Neural cell (in vitro differentiated cells): ENCODE data around the gene LDB2. TPM values are rescaled to one million over a fixed set of nuclear protein-coding genes. Genes with fewer than 3 reads are reported as not detected.

Experiments used
- H2AFZ ChIP-seq: fragments of 200-600, 300-800 bp; sonication (generic), shearing (Covaris generic); 2 replicates; pipeline ENCODE4 v1.6.0; 2014; ENCODE audit warnings: low read depth, mild to moderate bottlenecking, antibody characterized with exemption, low read length, moderate library complexity
- H3F3A ChIP-seq: fragments of 200-600 bp; shearing (Covaris generic); 2 replicates; pipeline ENCODE4 v1.6.1; 2016; ENCODE audit warnings: mild to moderate bottlenecking, moderate library complexity, mixed read lengths, antibody characterized with exemption, low read length; ENCODE audit not compliant: insufficient read depth, poor library complexity, severe bottlenecking
- H3K27ac ChIP-seq: fragments of 200-600, 300-800 bp; sonication (generic), shearing (Covaris generic); 2 replicates; pipeline ENCODE4 v1.5.1; 2014; ENCODE audit warnings: mild to moderate bottlenecking, low read length, moderate library complexity
- H3K27me3 ChIP-seq: fragments of 300-800, 200-600 bp; sonication (generic), shearing (Covaris generic); 2 replicates; pipeline ENCODE4 v1.6.0; 2014; ENCODE audit warnings: mild to moderate bottlenecking, low read depth, low read length, moderate library complexity; ENCODE audit not compliant: insufficient read depth
- H3K36me3 ChIP-seq: fragments of 300-800, 200-600 bp; sonication (generic), shearing (Covaris generic); 2 replicates; pipeline ENCODE4 v1.5.1; 2014; ENCODE audit warnings: mild to moderate bottlenecking, antibody characterized with exemption, low read length, moderate library complexity; ENCODE audit not compliant: insufficient read depth
- H3K4me2 ChIP-seq: fragments of 300-800, 200-600 bp; sonication (generic), shearing (Covaris generic); 2 replicates; pipeline ENCODE4 v1.6.0; 2014; ENCODE audit warnings: mild to moderate bottlenecking, low read length
- H3K4me3 ChIP-seq: fragments of 300-800, 200-600 bp; sonication (generic), shearing (Covaris generic); 2 replicates; pipeline ENCODE4 v1.5.1; 2014; ENCODE audit warnings: mild to moderate bottlenecking, low read length, moderate library complexity
- H3K79me2 ChIP-seq: fragments of 200-600 bp; shearing (Covaris generic); replicated peaks from 2 replicates; pipeline ENCODE4 v1.6.0; 2014; ENCODE audit warnings: mild to moderate bottlenecking, low read length, moderate library complexity; ENCODE audit not compliant: insufficient read depth
- H3K9ac ChIP-seq: fragments of 300-800, 200-600 bp; sonication (generic), shearing (Covaris generic); 2 replicates; pipeline ENCODE4 v1.6.1; 2016; ENCODE audit warnings: mild to moderate bottlenecking, low read length, mixed read lengths
- H3K9me2 ChIP-seq: fragments of 200-600 bp; shearing (Covaris generic); 2 replicates; pipeline ENCODE4 v1.6.1; 2016; ENCODE audit warnings: mild to moderate bottlenecking, low read length, mixed read lengths; ENCODE audit not compliant: insufficient read depth
- H3K9me3 ChIP-seq: fragments of 200-600, 300-800 bp; sonication (generic), shearing (Covaris generic); 2 replicates; pipeline ENCODE4 v1.6.1; 2016; ENCODE audit warnings: mild to moderate bottlenecking, mixed run types, low read length, moderate library complexity, mixed read lengths
- H4K20me1 ChIP-seq: fragments of 200-600 bp; shearing (Covaris generic); 2 replicates; pipeline ENCODE4 v1.6.1; 2016; ENCODE audit warnings: mild to moderate bottlenecking, mixed run types; ENCODE audit not compliant: insufficient read depth
- EP300 ChIP-seq: fragments of 450-650 bp; conservative IDR thresholded peaks from 2 replicates; pipeline ENCODE4 v1.6.1; 2014; ENCODE audit warnings: antibody characterized with exemption, mild to moderate bottlenecking, moderate library complexity; ENCODE audit not compliant: poor library complexity, severe bottlenecking
- EZH2 ChIP-seq: fragments of 200-600, 300-800 bp; shearing (Covaris generic), sonication (generic); IDR thresholded peaks from 2 replicates; pipeline ENCODE4 v1.6.1; 2014; ENCODE audit warnings: antibody characterized with exemption, low read length, borderline replicate concordance, mild to moderate bottlenecking; ENCODE audit not compliant: insufficient read depth, poor library complexity, severe bottlenecking
- MXI1 ChIP-seq: fragments of 450-650 bp; conservative IDR thresholded peaks from 2 replicates; pipeline ENCODE4 v1.6.1; 2014; ENCODE audit warnings: antibody characterized with exemption, mild to moderate bottlenecking; ENCODE audit not compliant: poor library complexity, severe bottlenecking
- POLR2AphosphoS5 ChIP-seq: IDR thresholded peaks from 2 replicates; pipeline ENCODE4 v1.6.1; 2012
- RAD21 ChIP-seq: fragments of 450-650 bp; conservative IDR thresholded peaks from 2 replicates; pipeline ENCODE4 v1.6.1; 2014; ENCODE audit warnings: antibody characterized with exemption, mild to moderate bottlenecking, moderate library complexity
- SMC3 ChIP-seq: fragments of 450-650 bp; conservative IDR thresholded peaks from 2 replicates; pipeline ENCODE4 v1.6.1; 2014; ENCODE audit warnings: antibody characterized with exemption, mild to moderate bottlenecking, moderate library complexity; ENCODE audit not compliant: poor library complexity
- TAF1 ChIP-seq: IDR thresholded peaks from 2 replicates; pipeline ENCODE4 v1.6.1; 2012; ENCODE audit warnings: low read depth
- polyA plus RNA-seq: library from polyadenylated mRNA; depleted of rRNA; stranded (reverse); fragments of >200 nt; gene quantifications from 2 replicates; pipeline ENCODE4 v1.2.3, GENCODE V29; 2014
- TF ChIP-seq, protein P1 (sequence below): fragments of 450-650 bp; IDR thresholded peaks from 2 replicates; pipeline ENCODE4 v1.5.1; 2014; ENCODE audit warnings: antibody characterized with exemption, mild to moderate bottlenecking, moderate library complexity; ENCODE audit not compliant: poor library complexity, severe bottlenecking
- TF ChIP-seq, protein P2 (sequence below): IDR thresholded peaks from 2 replicates; pipeline ENCODE4 v1.6.1; 2012; ENCODE audit warnings: borderline replicate concordance

LDB2 gene
- polyA plus RNA-seq, 1 donor from 2014 or later = 58.9 TPM

DNA sequence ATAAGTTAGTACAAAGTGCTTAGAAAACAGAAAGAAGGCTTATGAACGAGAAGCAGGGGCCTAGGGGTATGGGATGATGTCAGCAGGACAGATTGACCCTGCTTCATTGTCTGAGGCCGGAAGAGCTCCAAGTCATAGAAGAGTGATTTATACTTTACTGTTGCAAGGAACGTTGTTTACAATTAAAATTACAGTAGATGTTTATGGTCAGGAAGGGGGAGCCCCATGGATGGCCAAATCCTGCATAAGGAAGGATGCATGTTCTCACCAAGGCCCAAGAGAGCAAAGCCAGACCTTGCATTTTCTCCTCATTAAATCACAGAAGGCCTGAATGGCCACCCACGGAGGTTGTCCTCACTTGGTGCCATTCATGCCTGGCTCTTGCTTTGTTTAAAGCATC lies 115.3 kb downstream of the LDB2 start:
- H3K79me2 ChIP-seq = no peaks in the 10 kb centered on the region
- H3K27ac ChIP-seq = no peak overlapping the region
- H3K9ac ChIP-seq = no peak overlapping the region
- no peaks in the 10 kb centered on the region for H4K20me1 ChIP-seq
- H3K27me3 ChIP-seq = no peaks in the 10 kb centered on the region
- H3K4me2 ChIP-seq = no peak overlapping the region
- H3K9me3 ChIP-seq = no peaks in the 10 kb centered on the region
- H2AFZ ChIP-seq = no peak overlapping the region
- TF ChIP-seq POLR2AphosphoS5 (no peak), EP300 (no peak)
- no peak overlapping the region for H3K4me3 ChIP-seq
- no peaks in the 10 kb centered on the region for H3K9me2 ChIP-seq
- H3F3A ChIP-seq = no peaks in the 10 kb centered on the region
- H3K36me3 ChIP-seq = no peaks in the 10 kb centered on the region

DNA sequence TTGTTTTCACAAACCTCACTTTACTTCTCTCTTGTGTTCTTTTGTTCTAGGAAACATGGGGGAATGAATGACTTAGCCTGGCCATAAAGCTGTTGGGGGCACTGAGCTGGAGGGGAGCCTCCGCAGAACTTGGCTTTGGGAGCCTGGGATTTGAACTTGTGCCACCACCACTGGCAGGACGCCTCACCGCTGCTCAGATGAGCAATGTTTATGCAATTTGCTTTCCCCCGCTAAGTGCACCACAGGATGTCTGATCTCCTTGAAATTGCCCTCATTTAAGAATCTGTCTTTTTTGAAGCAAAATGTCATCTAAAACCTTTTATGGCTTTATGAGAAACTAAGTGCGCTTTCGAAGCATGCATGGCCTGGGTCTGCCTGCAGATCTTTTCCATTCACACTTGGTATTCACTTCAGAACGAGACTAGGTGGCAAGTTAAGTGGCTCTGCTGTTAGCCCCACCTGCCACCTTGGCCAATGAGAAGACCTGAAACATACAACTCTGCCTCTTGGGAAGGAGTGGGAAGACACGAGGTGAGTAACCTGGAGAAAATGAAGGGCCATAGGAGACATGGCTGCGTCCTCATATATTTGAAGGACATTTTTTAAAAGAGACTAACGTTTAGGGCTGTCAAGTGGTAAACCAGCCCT lies 119.3 kb downstream of the LDB2 start:
- Histone ChIP-seq H3K79me2 (no peaks in the 10 kb centered on the region), H3K4me3 (no peak overlapping the region), H3K27ac (peak overlapping the region; percentile 54), H3K27me3 (no peaks in the 10 kb centered on the region), H3K4me2 (no peak overlapping the region), H3K9ac (peak overlapping the region; percentile 5), H3F3A (no peaks in the 10 kb centered on the region), H4K20me1 (no peaks in the 10 kb centered on the region), H3K9me2 (no peaks in the 10 kb centered on the region), H3K36me3 (no peaks in the 10 kb centered on the region), H3K9me3 (no peaks in the 10 kb centered on the region), H2AFZ (no peak overlapping the region)
- TF ChIP-seq EZH2 = no peak
- TF ChIP-seq POLR2AphosphoS5 = peak; percentile 87
- TF ChIP-seq MXI1 = no peak
- TF ChIP-seq, protein P1, sequence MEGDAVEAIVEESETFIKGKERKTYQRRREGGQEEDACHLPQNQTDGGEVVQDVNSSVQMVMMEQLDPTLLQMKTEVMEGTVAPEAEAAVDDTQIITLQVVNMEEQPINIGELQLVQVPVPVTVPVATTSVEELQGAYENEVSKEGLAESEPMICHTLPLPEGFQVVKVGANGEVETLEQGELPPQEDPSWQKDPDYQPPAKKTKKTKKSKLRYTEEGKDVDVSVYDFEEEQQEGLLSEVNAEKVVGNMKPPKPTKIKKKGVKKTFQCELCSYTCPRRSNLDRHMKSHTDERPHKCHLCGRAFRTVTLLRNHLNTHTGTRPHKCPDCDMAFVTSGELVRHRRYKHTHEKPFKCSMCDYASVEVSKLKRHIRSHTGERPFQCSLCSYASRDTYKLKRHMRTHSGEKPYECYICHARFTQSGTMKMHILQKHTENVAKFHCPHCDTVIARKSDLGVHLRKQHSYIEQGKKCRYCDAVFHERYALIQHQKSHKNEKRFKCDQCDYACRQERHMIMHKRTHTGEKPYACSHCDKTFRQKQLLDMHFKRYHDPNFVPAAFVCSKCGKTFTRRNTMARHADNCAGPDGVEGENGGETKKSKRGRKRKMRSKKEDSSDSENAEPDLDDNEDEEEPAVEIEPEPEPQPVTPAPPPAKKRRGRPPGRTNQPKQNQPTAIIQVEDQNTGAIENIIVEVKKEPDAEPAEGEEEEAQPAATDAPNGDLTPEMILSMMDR = no peak
- peak; percentile 18 for TF ChIP-seq RAD21
- TF ChIP-seq EP300 = peak; percentile 83
- TF ChIP-seq, protein P2, sequence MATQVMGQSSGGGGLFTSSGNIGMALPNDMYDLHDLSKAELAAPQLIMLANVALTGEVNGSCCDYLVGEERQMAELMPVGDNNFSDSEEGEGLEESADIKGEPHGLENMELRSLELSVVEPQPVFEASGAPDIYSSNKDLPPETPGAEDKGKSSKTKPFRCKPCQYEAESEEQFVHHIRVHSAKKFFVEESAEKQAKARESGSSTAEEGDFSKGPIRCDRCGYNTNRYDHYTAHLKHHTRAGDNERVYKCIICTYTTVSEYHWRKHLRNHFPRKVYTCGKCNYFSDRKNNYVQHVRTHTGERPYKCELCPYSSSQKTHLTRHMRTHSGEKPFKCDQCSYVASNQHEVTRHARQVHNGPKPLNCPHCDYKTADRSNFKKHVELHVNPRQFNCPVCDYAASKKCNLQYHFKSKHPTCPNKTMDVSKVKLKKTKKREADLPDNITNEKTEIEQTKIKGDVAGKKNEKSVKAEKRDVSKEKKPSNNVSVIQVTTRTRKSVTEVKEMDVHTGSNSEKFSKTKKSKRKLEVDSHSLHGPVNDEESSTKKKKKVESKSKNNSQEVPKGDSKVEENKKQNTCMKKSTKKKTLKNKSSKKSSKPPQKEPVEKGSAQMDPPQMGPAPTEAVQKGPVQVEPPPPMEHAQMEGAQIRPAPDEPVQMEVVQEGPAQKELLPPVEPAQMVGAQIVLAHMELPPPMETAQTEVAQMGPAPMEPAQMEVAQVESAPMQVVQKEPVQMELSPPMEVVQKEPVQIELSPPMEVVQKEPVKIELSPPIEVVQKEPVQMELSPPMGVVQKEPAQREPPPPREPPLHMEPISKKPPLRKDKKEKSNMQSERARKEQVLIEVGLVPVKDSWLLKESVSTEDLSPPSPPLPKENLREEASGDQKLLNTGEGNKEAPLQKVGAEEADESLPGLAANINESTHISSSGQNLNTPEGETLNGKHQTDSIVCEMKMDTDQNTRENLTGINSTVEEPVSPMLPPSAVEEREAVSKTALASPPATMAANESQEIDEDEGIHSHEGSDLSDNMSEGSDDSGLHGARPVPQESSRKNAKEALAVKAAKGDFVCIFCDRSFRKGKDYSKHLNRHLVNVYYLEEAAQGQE = no peak
- TF ChIP-seq TAF1 = no peak
- peak; percentile 25 for TF ChIP-seq SMC3
